C4-2B (cell line): ENCODE data around the gene THEM4.

Source experiments
- H3K27ac ChIP-seq: fragments of 450-650 bp; 2 replicates; pipeline ENCODE4 v1.5.1; 2017
- CTCF ChIP-seq: fragments of 450-650 bp; conservative IDR thresholded peaks from 2 replicates; pipeline ENCODE4 v1.5.1; 2017; ENCODE audit warnings: mild to moderate bottlenecking
- ZFX ChIP-seq: fragments of 450-650 bp; IDR thresholded peaks from 2 replicates; pipeline ENCODE4 v1.6.1; 2017

The THEM4 gene

GRCh38 chr1:151852733-151853132, 56.6 kb downstream of the THEM4 start:
- TF ChIP-seq CTCF: no peak
- no peak for TF ChIP-seq ZFX
- no peak overlapping the region for H3K27ac ChIP-seq

- no peak overlapping the region for H3K27ac ChIP-seq
- TF ChIP-seq CTCF: no peak
- TF ChIP-seq ZFX: no peak
Observed at GRCh38 chr1:151851886-151852285, 57.4 kb downstream of the THEM4 start.

GRCh38 chr1:151849871-151850270, 59.4 kb downstream of the THEM4 start:
- no peak overlapping the region for H3K27ac ChIP-seq
- TF ChIP-seq CTCF (no peak), ZFX (no peak)

GRCh38 chr1:151849126-151849525, 60.2 kb downstream of the THEM4 start:
- TF ChIP-seq ZFX (no peak), CTCF (no peak)
- H3K27ac ChIP-seq: no peak overlapping the region

- no peak overlapping the region for H3K27ac ChIP-seq
- TF ChIP-seq CTCF (no peak), ZFX (no peak)
Observed at GRCh38 chr1:151847867-151848596, 61.3 kb downstream of the THEM4 start.

GRCh38 chr1:151846686-151847237, 62.5 kb downstream of the THEM4 start:
- TF ChIP-seq CTCF (no peak), ZFX (no peak)
- no peak overlapping the region for H3K27ac ChIP-seq

- TF ChIP-seq CTCF: no peak
- no peak for TF ChIP-seq ZFX
- no peak overlapping the region for H3K27ac ChIP-seq
Observed at GRCh38 chr1:151846062-151846568, 63.2 kb downstream of the THEM4 start.
